GM19463 (cell line): ENCODE results near the gene ZNF691.

Experiments used
- ATAC-seq: cut with Tn5 transposase; IDR thresholded peaks from one replicate; pipeline ENCODE4 v1.9.1; 2021; ENCODE audit warnings: mild to moderate bottlenecking, moderate library complexity; ENCODE audit not compliant: unreplicated experiment

Gene ZNF691

DNA sequence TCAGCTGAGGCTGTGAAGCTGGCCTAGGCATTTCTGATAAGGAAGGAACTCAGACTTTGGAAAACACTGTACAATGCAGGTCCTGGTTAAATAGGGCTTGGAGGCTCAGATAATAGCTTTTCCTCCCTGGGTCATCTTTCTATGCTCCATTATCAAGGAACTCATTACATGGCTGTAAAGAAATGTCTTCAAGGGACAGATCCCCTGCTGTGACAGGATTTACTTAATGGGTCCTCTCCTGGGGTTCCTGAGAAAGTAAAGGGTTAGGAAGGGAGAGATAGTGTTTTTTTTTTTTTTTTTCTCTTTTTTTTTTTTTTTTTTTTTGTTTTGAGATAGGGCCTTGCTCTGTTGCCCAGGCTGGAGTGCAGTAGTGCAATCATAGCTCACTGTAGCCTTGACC is 15.1 kb upstream of the ZNF691 start:
- no peak for ATAC-seq

DNA sequence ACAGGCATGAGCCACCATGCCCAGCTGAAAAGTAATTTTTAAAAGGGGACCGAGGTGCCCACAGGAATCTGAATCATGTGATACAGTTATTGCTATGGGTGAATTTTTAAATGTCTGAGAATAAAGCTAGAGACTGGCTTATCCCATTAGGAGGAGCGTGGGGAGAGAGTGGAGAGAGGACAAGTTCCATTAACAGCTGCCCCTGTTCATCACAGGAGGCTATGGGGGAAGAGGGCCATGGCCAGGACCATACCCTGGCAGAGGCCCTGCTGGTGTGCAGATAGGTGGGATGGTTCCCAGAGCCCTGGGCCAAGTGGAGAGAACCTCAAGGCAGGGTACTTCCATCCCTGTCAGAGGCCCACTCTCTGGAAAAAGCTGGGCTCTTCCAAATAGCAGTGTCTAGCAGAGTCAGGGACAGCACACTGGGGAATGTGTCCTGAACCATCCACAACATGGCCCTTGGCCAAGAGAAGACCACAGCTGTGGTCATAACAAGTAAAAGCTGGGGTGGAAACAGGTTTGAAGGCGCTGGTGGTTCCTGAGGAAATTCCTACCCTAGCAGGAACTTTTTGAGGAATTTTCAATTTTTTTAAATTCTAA is 13.7 kb upstream of the ZNF691 start:
- no peak for ATAC-seq

DNA sequence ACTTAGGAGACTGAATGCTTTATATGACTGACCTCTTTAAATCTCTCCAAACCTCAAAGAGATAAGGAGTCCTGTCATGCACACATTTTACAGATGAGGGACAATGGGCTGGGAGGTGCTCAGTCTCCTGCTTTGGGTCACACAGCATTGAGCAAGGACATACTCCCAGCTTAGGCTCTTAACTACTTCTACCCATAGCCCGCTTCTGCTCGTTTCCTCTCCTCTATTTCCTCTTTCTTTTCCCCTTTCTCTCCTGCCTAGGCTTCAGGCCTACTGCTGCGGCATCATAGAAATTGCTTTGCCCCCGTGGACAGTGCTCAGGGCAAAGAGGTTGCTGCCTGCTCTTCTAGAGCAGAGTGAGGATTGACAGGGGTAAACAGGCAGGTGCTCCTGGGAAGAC is 12.4 kb upstream of the ZNF691 start:
- no peak for ATAC-seq

DNA sequence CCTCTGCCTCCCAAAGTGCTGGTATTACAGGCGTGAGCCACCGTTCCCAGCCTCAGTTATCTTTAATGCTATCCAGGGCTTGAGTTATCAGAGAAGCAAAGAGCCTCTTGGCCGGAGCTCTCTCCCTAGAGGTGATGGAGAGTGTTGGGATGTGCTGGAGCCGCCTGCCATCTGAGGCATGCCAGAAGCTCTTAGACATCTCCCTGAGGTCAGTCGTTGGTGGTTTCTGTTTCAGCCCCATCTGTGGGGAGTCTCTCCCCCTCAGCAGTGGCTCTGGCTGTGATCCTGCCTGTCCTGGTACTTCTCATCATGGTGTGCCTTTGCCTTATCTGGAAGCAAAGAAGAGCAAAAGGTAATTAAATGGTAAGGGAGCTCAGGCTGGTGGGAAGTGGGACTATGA is 11.6 kb upstream of the ZNF691 start:
- ATAC-seq: no peak

DNA sequence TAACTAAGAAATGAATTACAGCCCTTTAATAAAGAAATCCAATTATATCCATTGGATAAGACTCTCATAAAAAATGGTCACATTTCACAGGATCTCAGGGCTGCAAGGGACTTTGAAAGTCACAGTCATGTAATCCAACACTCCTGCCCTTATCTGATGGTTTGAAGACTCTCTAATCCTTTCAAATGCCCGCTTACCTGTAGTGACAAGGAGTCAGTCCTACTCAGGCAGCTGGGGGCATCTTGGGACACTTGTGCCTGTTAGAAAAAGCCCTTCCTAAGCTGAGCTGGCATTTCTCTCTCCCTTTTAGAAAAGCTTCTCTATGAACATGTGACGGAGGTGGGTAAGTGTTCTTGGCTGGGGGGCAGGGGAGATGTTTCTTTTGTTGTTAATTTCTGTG is 11.0 kb upstream of the ZNF691 start:
- no peak for ATAC-seq

DNA sequence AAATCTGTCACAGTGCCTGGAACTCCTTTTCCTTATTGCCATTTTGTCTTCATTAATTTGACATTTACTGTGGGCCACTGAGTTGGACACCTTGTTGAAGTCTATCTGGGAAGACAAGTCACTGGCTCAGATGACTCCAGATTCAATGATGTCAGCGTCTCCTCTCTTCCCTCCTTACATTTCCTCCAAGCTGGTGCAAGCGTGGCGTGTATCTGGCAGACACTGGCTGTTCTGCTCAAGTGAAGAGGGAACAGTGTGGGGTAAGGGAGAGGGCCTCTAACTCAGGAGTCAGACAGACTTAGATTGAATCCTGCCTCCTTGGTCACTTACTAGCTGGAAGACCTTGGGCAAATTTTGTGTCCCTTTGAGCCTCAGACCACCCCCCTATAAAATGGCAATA is 8.7 kb upstream of the ZNF691 start:
- ATAC-seq: no peak

DNA sequence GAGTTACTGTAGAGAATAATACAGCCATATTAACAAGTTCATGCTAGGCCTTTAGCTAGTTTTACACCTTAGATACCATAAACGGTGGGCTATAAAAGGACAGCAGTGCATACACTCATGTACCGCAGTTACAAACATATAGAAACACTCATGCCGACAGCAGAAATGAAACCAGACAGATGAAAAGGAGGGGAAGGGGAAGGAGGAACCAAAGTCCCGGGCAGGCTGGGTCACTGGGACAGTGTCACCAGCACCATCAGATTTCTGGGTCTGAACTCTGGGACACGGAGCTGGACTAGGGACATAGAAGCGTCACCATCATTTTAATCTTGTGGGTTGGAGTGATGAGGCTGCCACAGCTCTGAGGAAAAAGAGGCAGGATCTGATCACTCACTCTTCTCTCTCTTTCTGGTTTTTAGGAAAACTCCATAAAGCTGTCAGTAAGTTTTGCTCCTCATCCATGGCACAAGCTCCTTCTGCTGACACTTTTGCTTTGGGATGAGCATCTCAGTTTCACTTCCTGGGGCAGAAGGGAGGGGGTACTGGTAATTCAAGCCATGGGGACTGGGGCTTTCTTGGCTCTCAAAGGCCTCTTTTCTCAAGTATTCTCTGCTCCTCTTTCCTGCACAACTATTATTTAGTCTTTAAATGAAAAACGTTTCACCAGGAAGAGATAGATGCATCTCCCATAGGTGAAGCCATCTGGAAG is 7.8 kb upstream of the ZNF691 start:
- no peak for ATAC-seq

DNA sequence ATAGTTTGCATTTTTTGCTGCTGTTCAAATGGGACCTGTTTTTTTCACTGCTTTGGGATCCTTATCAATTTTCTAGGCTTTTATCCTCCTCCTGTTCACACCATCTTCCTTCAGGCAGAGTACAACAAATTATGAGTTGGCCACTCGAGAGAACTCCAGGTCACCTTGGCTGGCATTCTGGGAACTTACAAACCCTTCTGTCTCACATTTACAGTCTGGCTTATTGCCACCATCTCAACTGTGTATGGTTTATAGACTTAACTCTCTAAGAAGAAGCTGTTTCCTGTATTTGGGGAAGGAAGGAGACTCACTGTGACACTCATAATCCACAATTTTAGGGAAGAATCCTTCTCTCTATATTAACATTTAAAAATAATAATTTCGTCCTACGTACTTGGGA is 5.4 kb upstream of the ZNF691 start:
- no peak for ATAC-seq

DNA sequence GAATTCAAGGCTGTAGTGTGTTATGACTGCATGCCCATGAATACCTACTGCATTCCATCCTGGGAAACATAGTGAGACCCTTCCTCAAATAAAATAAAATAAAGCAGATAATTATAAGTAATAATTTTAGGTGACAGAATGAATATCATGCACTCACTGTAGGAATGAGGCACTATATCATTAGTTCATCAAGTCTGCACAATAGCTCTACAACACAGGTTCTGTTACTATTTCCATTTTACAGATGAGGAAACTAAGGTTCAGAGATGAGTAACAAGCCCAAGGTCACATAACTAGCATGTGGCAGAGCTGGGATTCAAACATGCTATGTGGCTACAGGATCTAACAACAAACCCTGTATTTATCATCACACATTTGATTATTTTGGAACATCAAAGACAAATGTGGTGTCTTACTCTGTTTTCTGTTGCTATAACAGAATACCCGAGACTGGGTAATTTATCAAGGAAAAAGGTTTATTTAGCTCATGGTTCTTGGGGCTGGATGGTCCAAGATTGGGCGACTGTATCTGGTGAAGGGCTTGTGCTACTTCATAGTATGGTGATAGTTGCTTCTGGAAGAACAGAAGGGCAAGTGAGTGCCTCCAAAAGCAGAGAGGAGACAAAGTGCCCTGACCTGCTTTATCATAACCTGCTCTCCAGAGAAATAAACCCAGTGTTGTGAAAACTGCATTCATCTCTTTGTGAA is 4.8 kb upstream of the ZNF691 start:
- no peak for ATAC-seq

DNA sequence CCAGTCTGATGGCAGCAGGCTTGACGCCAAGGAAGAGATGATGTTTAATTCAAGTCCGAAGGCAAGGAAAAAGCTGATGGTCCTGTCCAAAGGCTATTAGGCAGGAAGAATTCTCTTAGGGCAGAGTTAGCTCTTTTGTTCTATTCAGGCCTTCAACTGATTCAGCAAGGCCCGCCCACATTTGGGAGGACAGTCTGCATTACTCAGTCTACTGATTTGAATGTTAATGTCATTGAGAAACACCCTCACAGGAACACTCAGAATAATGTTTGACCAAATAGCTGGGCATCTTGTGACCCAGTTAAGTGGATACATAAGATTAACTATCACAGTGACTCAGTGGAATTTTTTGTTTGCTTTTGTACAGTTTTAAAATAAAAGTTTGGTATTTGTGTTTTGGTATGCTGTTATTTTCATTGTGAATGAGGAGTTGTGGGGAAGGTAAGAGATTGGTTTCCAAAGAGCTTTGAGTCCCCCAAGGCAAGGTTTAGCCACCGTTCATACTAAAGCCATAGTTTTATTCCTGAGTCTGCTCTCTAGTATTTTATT is 1.7 kb upstream of the ZNF691 start:
- no peak for ATAC-seq

DNA sequence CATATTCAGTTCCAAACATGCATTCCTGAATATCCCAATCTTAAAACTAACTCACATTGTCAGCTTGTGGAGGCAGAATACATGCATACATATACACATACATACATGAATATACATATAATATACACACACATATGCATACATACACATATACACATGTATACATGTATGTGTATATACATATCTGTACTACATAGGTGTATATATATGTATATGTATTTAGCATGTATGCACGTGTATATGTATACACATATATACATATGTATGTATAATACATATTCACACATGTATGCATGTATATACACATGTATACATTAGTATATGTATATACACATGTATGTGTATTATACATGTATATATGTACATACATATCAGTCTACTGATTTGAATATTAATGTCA is 1.2 kb upstream of the ZNF691 start:
- ATAC-seq: no peak

DNA sequence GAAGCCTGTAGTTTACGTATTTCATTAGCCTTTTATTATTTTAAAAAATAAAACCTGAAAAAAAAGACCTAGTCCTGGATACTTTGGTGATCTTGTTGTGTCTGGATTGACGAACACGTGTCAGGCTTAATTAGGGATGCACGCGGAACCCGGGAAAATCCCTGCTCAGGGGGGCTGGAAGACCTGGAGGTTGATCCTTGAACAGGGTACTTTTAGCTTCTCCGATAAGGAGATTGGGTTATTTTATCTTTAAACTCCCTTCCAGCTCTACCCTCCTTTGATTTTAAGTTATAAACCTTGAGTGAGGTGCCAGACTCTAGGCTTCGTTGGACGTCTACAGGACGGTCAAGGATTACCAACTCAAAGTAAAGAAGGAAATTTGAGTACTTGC is 552 bp upstream of the ZNF691 start:
- ATAC-seq: peak; percentile 6

DNA sequence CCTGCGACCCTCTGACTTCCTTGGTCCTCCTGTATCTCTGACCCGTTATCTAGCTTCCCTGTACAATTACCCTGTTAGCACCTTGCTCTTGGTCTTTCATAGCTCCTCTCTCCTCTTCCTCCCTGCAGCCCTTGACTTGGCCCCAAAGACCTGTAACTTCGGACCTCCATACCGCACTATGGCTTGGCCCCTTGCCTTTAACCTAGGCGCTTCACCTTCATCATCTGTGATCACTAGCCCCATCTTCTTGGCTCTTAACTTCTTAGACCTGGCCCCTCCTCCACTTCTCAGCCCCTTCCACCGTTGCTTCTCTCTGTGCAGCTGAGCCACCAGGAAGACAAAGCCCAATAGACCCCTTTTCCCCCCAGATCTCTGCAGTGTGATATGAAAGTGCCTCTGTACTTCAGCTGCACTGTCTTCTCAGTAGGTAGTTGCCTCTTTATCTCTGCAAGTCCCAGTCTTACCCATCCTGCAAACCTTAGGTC is 740 bp downstream of the ZNF691 start:
- no peak for ATAC-seq

DNA sequence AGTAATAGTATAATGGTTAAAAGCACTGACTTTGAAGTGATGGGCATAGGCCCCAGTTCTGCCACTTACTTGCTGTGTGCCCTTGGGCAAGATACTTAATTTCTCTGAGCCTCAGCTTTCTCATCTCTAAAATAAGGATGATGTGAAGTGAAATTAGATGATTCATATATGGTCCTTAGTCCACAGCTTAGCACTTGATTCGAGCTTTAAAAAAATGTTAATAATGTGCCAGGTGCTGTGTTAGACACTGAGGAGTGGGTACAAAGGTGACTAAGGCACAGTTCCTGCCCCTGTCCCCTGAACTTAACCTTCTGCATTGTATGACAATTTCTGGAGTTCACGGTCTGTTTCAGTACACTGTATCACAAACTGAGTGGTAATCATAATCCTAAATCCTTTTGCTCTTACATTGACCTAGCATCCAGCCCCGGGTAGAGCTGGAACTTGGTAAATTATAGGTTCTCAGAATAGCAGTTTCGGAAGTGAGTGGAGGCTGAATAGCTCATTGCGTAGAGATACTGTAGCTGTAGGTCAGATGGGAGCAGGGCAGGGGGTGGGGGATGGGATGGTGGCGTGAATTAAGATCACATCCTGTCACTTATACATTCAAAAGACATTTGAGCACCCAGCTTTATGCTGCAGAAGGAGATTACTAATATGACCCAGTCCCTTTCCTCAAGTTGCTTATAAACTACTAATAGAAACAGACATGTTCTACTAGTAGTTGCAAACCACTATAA is 1.5 kb downstream of the ZNF691 start:
- no peak for ATAC-seq

DNA sequence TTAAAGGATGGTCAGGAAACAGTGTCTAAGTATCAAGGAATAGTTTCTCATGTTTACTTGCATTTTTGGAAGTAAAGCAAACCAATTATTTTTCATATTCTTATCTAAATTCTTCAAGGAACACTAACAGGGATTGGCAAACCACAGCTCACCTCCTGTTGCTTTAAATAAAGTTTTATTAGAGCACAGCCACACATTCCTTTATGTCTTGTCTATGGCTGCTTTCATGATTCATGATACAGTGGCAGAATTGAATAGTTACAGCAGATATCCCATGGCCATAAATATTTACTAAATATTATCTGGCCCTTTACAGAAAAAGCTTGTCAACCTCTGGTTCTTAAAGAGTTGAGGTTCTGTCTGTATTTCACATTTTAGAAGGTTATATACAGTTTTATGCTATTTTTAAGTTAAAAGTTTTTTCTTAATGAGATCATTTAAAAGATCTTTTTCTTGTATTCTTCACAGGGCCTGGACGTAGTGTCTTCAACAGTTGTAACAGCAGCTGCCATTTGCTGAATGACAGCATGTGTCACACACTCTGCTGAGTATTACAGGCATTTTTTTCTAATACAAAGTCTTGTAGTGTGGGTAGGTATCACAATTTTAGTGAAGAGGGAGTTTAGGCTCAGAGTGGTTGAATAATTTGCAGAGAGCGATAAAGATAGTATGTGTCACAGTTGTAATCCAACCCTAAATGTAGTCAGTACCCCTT is 2.6 kb downstream of the ZNF691 start:
- no peak for ATAC-seq

DNA sequence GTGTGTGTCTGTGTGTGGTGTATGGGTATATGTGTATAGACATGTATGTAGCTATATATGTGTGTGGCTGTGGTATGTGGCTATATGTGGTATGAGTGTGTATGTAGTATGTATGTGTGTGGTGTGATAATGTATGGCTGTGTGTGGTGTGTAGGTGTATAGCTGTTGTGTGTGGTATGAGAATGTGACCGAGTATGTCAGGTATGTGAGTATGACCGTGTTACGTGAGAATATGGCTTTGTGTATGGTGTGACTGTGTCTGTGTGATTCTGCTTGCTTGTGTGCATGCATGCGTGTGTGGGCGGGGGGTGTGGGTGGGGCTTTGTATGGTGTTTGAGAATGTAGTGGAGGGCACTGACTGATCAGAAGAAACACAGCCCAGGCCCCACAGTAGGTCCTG is 3.5 kb downstream of the ZNF691 start:
- no peak for ATAC-seq

DNA sequence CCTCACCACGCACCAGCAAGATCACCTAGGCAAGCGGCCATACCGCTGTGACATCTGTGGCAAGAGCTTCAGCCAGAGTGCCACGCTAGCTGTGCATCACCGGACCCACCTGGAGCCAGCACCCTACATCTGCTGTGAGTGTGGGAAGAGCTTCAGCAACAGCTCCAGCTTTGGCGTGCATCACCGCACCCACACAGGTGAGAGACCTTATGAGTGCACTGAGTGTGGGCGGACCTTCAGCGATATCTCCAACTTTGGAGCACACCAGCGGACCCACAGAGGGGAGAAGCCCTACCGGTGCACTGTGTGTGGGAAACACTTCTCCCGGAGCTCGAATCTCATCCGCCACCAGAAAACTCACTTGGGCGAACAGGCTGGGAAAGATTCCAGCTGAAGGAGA is 5.0 kb downstream of the ZNF691 start:
- ATAC-seq: no peak

DNA sequence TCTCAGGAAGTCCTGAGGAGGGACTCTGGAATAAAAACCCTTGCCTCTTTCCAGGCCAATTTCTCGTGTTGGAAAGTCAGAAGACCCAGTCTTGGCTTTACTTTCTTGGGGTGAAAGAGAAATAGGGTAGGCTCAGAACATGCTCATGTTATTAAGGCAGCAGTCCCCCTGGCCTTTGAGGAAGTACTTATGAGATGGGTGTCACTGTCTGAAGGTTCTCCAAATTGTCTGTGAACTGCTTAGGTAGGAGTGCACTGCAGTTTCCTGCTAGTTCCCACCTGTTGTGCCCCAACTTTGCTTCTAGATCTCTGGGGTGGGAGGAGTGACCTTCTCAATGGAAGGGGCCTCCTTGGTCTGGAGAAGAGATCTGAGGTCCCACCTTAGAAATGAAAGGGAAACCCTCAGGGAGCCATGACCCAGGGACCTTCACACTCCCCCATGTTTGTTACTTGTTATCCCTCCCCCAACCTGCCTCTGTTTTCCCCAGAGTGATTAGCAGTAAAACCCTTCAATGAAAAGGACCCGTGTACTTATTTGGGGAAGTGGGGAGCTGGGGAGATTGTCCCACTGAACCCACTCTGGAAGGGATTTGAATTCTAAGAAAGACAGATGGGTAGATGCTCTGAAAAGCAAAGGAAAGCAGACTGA is 5.7 kb downstream of the ZNF691 start:
- no peak for ATAC-seq

DNA sequence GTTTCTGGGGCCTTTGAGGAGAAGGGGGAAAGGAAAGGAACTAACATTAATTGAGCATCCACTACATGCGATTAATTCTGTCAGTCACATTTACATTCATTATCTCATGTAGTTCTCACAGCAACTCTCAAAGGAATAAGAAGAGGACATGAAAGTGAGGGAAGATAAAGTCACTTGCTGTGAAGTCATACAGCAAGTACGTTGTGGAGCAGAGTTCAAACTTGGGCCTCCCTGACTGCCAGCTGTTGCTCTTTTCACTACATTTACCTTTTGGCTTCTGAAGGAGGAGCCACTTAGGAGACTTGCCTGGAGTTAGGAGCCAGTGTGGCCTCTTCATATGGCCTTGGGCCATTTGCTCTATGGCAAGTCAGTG is 6.2 kb downstream of the ZNF691 start:
- no peak for ATAC-seq
